Mucosa of descending colon (tissue), 3 donors: ENCODE measurements around the gene COL6A5. TPM values are rescaled to one million over a fixed set of nuclear protein-coding genes. Genes with fewer than 3 reads are reported as not detected.

Source experiments
- ATAC-seq: fragments of 200-7000 bp; cut with Tn5 transposase; one replicate; pipeline ENCODE4 v1.9.1; 2020; ENCODE audit warnings: mild to moderate bottlenecking, moderate library complexity
- DNase-seq, 3 donors: peaks; one replicate each; pipeline ENCODE4 v3.0.0-alpha.2; 2020
- H3K36me3 ChIP-seq: fragments of 200-600 bp; one replicate; pipeline ENCODE4 v1.8.0; 2021; ENCODE audit warnings: low read depth, mild to moderate bottlenecking
- H3K4me1 ChIP-seq: fragments of 200-600 bp; one replicate; pipeline ENCODE4 v1.8.0; 2021; ENCODE audit warnings: low read depth, mild to moderate bottlenecking
- H3K4me3 ChIP-seq: fragments of 200-600 bp; one replicate; pipeline ENCODE4 v1.8.0; 2021; ENCODE audit warnings: mild to moderate bottlenecking
- H3K9me3 ChIP-seq: fragments of 200-600 bp; one replicate; pipeline ENCODE4 v1.8.0; 2021; ENCODE audit warnings: mild to moderate bottlenecking
- CTCF ChIP-seq: fragments of 200-600 bp; IDR thresholded peaks from one replicate; pipeline ENCODE4 v1.8.0; 2022; ENCODE audit warnings: antibody characterized with exemption, mild to moderate bottlenecking
- intact Hi-C, 2 donors: fragments of 100-400 bp; cut with DNase I in 1 of 2; cut with micrococcal nuclease in 1 of 2; formaldehyde crosslinking; loops; one replicate each; pipeline versions ENCODE4 v1.11.0 to v1.11.1; 2022; cut with DNase I, micrococcal nuclease
- total RNA-seq, 3 donors: library from RNA; stranded (reverse); fragmentation: NEBNext Ultra II Directional in 2 of 3; extraction: Animal tissue kit (Norgen Biotek cat#: 25700) in 2 of 3; gene quantifications; one replicate each; pipeline versions ENCODE4 v1.2.1 to v1.2.4, GENCODE V29; 2021 to 2023
- donor health status: DM: no; HTN: no; CAD: no; lungs with moderate emphysema.
- donor health status: DM: no; HTN: no; CAD: no.
- donor health status: DM: no; HTN: yes; CAD: no.

The COL6A5 gene
- total RNA-seq, 3 donors from 2014 or later: 0.06 TPM; not detected in 2

GRCh38 chr3:130468311-130468710 is 122.8 kb downstream of the COL6A5 start:
- Histone ChIP-seq H3K36me3 (no peaks in the 10 kb centered on the region), H3K9me3 (no peaks in the 10 kb centered on the region), H3K4me1 (no peaks in the 10 kb centered on the region), H3K4me3 (no peak overlapping the region)
- no peak for DNase-seq
- intact Hi-C loops: no loop called here
- no peak for ATAC-seq
- no peak for TF ChIP-seq CTCF

- H3K4me1 ChIP-seq: no peaks in the 10 kb centered on the region
- TF ChIP-seq CTCF: no peak
- ATAC-seq (no peak), DNase-seq (no peak)
- intact Hi-C loops: no loop called here
- H3K9me3 ChIP-seq: no peaks in the 10 kb centered on the region
- no peaks in the 10 kb centered on the region for H3K36me3 ChIP-seq
- no peak overlapping the region for H3K4me3 ChIP-seq
These were observed 124.7 kb downstream of the COL6A5 start for GRCh38 chr3:130470126-130470525.

GRCh38 chr3:130473416-130473815 is 127.9 kb downstream of the COL6A5 start:
- no peaks in the 10 kb centered on the region for H3K36me3 ChIP-seq
- no peak overlapping the region for H3K4me3 ChIP-seq
- no peak for TF ChIP-seq CTCF
- intact Hi-C loops: no loop called here
- no peak for DNase-seq
- no peaks in the 10 kb centered on the region for H3K9me3 ChIP-seq
- no peak for ATAC-seq
- H3K4me1 ChIP-seq: no peaks in the 10 kb centered on the region

GRCh38 chr3:130480736-130481135 is 135.3 kb downstream of the COL6A5 start:
- ATAC-seq (peak; percentile 44), DNase-seq (no peak)
- intact Hi-C loops: no loop called here
- H3K4me3 ChIP-seq: no peak overlapping the region
- H3K36me3 ChIP-seq: no peaks in the 10 kb centered on the region
- TF ChIP-seq CTCF: no peak
- no peaks in the 10 kb centered on the region for H3K4me1 ChIP-seq
- no peaks in the 10 kb centered on the region for H3K9me3 ChIP-seq

GRCh38 chr3:130488288-130488687 is 142.8 kb downstream of the COL6A5 start:
- Histone ChIP-seq H3K9me3 (no peaks in the 10 kb centered on the region), H3K4me3 (no peak overlapping the region), H3K4me1 (no peaks in the 10 kb centered on the region), H3K36me3 (no peaks in the 10 kb centered on the region)
- ATAC-seq: no peak
- DNase-seq: no peak
- intact Hi-C loops: no loop called here
- no peak for TF ChIP-seq CTCF

GRCh38 chr3:130488769-130489450 is 143.4 kb downstream of the COL6A5 start:
- ATAC-seq (no peak), DNase-seq (no peak)
- intact Hi-C loops: no loop called here
- Histone ChIP-seq H3K4me3 (no peak overlapping the region), H3K9me3 (no peaks in the 10 kb centered on the region), H3K36me3 (no peaks in the 10 kb centered on the region), H3K4me1 (no peaks in the 10 kb centered on the region)
- no peak for TF ChIP-seq CTCF
